Retinal pigment epithelial cell (primary cell): Measurements from ENCODE around the gene ABHD4.

Source experiments
- DNase-seq: peaks from one replicate; pipeline ENCODE4 v3.0.0-alpha.2; 2010; ENCODE audit warnings: low read depth
- H3K4me3 ChIP-seq: 2 replicates; pipeline ENCODE4 v1.5.1; 2011; ENCODE audit warnings: mild to moderate bottlenecking, low read length, control low read depth, moderate library complexity
- TF ChIP-seq, protein P1 (sequence below): conservative IDR thresholded peaks from 2 replicates; pipeline ENCODE4 v1.5.1; 2011; ENCODE audit warnings: low read depth, low read length, control low read depth, inconsistent platforms

Gene ABHD4, protein sequence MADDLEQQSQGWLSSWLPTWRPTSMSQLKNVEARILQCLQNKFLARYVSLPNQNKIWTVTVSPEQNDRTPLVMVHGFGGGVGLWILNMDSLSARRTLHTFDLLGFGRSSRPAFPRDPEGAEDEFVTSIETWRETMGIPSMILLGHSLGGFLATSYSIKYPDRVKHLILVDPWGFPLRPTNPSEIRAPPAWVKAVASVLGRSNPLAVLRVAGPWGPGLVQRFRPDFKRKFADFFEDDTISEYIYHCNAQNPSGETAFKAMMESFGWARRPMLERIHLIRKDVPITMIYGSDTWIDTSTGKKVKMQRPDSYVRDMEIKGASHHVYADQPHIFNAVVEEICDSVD

DNA sequence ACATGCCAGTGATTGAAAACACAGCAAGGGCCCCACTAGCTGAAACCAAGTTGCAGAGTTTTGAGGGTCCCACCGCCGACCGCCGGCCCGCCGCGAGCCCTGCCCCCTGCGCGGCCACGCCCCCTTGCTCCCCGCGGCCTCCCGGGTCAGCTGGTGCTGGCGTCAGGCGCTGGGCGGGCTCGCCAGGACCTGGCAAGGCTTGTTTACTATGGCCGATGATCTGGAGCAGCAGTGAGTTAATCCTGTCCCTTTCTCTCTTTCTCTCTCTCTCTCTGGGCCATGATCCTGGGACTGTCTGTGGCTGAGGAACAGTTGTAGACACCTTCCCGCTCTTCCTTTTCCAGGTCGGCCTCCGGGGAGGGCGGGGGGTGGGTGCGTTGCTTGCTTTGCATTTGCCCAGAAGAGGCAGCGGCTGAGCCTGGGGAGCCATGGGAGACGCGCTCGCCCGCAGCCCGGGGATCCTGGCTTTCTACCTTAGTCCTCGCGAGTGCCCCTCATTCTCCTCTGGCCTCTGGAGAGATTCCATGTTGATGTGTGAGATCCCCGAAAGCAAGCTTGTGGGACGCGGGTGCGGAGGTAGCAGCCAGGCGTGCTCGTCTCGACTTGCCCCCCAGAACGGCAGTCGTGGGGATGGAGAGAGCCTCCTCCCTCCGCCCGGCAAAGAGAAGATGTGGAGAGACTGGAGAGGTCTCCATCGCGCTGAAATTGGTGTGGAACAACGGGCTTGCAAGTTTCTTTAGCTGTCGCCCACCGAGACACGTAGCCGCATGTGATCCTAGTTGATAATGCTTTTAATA is at the start of gene ABHD4:
TSS of gene ABHD4 (plus strand) at position 202 of the 797 bp plus-strand sequence. CDS start at position 209, 7 bp downstream.
- H3K4me3 ChIP-seq: peak within 1 kb of the TSS; percentile 96
- TF ChIP-seq, protein P1, sequence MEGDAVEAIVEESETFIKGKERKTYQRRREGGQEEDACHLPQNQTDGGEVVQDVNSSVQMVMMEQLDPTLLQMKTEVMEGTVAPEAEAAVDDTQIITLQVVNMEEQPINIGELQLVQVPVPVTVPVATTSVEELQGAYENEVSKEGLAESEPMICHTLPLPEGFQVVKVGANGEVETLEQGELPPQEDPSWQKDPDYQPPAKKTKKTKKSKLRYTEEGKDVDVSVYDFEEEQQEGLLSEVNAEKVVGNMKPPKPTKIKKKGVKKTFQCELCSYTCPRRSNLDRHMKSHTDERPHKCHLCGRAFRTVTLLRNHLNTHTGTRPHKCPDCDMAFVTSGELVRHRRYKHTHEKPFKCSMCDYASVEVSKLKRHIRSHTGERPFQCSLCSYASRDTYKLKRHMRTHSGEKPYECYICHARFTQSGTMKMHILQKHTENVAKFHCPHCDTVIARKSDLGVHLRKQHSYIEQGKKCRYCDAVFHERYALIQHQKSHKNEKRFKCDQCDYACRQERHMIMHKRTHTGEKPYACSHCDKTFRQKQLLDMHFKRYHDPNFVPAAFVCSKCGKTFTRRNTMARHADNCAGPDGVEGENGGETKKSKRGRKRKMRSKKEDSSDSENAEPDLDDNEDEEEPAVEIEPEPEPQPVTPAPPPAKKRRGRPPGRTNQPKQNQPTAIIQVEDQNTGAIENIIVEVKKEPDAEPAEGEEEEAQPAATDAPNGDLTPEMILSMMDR: no peak
- DNase-seq: peak; percentile 48

DNA sequence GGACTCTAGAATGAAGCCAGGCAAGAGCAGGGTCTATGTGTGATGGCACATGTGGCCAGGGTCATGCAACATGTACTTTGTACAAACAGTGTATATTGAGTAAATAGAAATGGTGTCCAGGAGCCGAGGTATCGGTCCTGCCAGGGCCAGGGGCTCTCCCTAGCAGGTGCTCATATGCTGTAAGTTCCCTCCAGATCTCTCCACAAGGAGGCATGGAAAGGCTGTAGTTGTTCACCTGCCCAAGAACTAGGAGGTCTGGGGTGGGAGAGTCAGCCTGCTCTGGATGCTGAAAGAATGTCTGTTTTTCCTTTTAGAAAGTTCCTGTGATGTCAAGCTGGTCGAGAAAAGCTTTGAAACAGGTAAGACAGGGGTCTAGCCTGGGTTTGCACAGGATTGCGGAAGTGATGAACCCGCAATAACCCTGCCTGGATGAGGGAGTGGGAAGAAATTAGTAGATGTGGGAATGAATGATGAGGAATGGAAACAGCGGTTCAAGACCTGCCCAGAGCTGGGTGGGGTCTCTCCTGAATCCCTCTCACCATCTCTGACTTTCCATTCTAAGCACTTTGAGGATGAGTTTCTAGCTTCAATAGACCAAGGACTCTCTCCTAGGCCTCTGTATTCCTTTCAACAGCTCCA is 48.7 kb upstream of the ABHD4 start:
- DNase-seq: no peak
- TF ChIP-seq, protein P1: no peak
- H3K4me3 ChIP-seq: no peak overlapping the region

DNA sequence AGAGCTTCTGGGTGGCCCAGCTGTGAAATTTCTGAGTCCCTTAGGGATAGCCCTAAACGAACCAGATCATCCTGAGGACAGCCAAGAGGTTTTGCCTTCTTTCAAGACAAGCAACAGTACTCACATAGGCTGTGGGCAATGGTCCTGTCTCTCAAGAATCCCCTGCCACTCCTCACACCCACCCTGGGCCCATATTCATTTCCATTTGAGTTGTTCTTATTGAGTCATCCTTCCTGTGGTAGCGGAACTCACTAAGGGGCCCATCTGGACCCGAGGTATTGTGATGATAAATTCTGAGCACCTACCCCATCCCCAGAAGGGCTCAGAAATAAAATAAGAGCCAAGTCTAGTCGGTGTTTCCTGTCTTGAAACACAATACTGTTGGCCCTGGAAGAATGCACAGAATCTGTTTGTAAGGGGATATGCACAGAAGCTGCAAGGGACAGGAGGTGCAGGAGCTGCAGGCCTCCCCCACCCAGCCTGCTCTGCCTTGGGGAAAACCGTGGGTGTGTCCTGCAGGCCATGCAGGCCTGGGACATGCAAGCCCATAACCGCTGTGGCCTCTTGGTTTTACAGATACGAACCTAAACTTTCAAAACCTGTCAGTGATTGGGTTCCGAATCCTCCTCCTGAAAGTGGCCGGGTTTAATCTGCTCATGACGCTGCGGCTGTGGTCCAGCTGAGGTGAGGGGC is 48.0 kb upstream of the ABHD4 start:
- DNase-seq: no peak
- TF ChIP-seq, protein P1: no peak
- no peak overlapping the region for H3K4me3 ChIP-seq

DNA sequence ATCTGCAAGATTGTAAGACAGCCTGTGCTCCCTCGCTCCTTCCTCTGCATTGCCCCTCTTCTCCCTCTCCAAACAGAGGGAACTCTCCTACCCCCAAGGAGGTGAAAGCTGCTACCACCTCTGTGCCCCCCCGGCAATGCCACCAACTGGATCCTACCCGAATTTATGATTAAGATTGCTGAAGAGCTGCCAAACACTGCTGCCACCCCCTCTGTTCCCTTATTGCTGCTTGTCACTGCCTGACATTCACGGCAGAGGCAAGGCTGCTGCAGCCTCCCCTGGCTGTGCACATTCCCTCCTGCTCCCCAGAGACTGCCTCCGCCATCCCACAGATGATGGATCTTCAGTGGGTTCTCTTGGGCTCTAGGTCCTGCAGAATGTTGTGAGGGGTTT is 46.5 kb upstream of the ABHD4 start:
- DNase-seq: no peak
- TF ChIP-seq, protein P1: no peak
- H3K4me3 ChIP-seq: no peak overlapping the region

DNA sequence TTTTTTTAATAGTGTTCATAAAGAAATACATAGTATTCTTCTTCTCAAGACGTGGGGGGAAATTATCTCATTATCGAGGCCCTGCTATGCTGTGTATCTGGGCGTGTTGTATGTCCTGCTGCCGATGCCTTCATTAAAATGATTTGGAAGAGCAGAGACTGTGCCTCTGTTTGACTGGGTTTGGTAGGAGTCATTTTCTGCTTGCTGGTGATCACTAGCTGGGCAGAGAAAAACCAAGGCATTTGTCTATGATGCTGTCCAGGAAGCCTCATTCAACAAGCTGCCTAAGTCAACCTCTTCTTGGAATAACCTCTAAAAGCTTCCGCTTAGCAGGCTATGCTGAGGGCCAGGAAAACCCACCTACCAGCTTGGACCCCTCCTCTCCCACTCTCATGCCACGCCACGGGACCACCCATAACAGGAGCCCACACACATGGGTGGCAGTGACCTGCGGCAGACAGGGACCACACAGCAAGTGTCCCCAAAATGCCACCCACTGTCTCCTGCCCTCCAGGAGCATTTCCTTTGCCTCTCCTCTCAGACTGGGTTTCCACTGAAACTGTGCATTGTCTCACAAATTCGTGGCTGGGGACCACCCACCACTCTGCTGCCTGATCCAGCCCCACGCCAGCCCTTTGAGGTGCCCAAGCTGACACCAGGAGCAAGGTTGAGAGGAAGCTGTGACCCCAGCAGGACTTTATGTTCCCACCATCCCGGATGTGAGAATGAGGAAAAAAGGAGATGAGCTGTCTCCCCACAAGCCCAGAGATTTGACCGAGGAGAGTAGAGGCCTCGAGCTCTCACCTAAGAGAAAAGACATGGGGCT is 45.9 kb upstream of the ABHD4 start:
- no peak for DNase-seq
- TF ChIP-seq, protein P1: no peak
- H3K4me3 ChIP-seq: no peak overlapping the region

DNA sequence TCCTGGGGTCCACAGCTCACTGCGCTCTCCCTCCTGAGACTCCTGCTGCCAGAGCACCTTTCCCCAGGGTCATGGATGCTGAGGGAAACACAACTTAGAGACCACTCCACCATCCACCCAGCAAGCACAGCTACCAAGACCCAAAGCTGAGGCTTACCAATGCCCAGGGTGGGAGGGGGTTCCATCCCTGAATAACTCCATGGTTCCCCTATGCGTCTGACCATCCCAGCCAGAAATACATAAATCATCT is 45.3 kb upstream of the ABHD4 start:
- DNase-seq: no peak
- H3K4me3 ChIP-seq: no peak overlapping the region
- TF ChIP-seq, protein P1: no peak
